HepG2 (cell line): Measurements from ENCODE around the gene CD177.

Experiments used
- CBX2 ChIP-seq, 2 experiments: fragments of 200-600 bp in 1 of 2; sonication (generic); formaldehyde crosslinking in 1 of 2; IDR thresholded peaks; 2 replicates each; pipeline versions ENCODE4 v1.7.0 to v1.8.1; 2018 to 2022; ENCODE audit warnings: low read depth in 2 of 2, low read length in 1 of 2, mild to moderate bottlenecking in 1 of 2, missing genetic modification reagents in 1 of 2
- CTCF ChIP-seq: sonication (generic); formaldehyde crosslinking; IDR thresholded peaks from 2 replicates; pipeline ENCODE4 v1.5.0; 2020; ENCODE audit warnings: mild to moderate bottlenecking, missing genetic modification reagents, moderate library complexity
- DZIP1 ChIP-seq: sonication (generic); formaldehyde crosslinking; IDR thresholded peaks from 2 replicates; pipeline ENCODE4 v1.5.0; 2020; ENCODE audit warnings: mild to moderate bottlenecking, missing genetic modification reagents
- NPAS2 ChIP-seq: sonication (generic); formaldehyde crosslinking; IDR thresholded peaks from 2 replicates; pipeline ENCODE4 v1.8.0; 2022; ENCODE audit warnings: mild to moderate bottlenecking, missing genetic modification reagents, borderline replicate concordance
- YY1 ChIP-seq: IDR thresholded peaks from 2 replicates; pipeline ENCODE4 v1.6.1; 2011; ENCODE audit warnings: low read length, low read depth, moderate library complexity, mild to moderate bottlenecking; ENCODE audit not compliant: insufficient read depth, insufficient replicate concordance
- ZBTB21 ChIP-seq: sonication (generic); formaldehyde crosslinking; IDR thresholded peaks from 2 replicates; pipeline ENCODE4 v1.4.0; 2020; ENCODE audit warnings: missing genetic modification reagents
- ZNF124 ChIP-seq: sonication (generic); formaldehyde crosslinking; IDR thresholded peaks from 2 replicates; pipeline ENCODE4 v1.4.0; 2020; ENCODE audit warnings: missing genetic modification reagents
- ZNF274 ChIP-seq: sonication (generic); formaldehyde crosslinking; IDR thresholded peaks from 2 replicates; pipeline ENCODE4 v1.5.1; 2020; ENCODE audit warnings: mild to moderate bottlenecking, missing genetic modification reagents
- ZNF549 ChIP-seq: sonication (generic); formaldehyde crosslinking; IDR thresholded peaks from 2 replicates; pipeline ENCODE4 v1.5.0; 2020; ENCODE audit warnings: missing genetic modification reagents
- ZNF572 ChIP-seq: sonication (generic); formaldehyde crosslinking; IDR thresholded peaks from 2 replicates; pipeline ENCODE4 v1.5.1; 2020; ENCODE audit warnings: mild to moderate bottlenecking, missing genetic modification reagents
- TF ChIP-seq, protein P1 (sequence below): sonication (generic); formaldehyde crosslinking; IDR thresholded peaks from 2 replicates; pipeline ENCODE4 v1.4.0; 2020; ENCODE audit warnings: missing genetic modification reagents

DNA sequence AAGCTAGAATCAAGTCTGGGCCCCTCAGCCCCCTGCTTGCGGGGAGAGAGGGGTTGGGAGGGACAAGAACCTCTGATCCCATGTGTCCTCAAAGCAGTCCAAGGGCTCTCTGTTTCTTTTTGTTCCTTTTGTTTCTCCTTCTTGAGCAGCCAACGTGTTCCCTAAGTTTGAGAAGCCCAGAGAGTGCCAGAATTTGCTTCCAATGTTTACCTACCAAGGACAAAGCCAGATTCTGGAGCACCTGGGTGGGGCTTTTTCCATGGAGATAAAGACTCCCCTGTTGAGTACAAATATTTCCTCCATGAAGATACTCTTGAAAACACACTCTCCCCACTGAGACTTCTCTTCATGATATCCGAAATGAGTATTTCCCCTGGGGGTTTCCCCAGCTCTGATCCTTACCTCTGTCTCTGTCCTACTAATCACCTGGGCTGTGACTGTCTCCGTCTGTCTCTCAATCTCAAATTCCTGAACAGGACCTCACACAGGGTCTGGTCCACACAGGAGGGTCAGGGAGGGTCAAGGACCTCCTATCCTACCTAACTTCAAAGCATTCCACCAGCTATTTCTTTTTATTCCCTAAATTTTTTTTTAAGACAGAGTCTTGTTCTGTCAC is 27.4 kb downstream of the CD177 start:
- TF ChIP-seq NPAS2, result no peak
- TF ChIP-seq CTCF (CRISPR knock-in tag), result no peak
- TF ChIP-seq ZNF572, result no peak
- no peak for TF ChIP-seq CBX2 (IDR thresholded peaks at IDR 0.05; ENCODE audit: low read depth, low read length)
- TF ChIP-seq CBX2 (CRISPR knock-in tag; IDR thresholded peaks at IDR 0.05; ENCODE audit: low read depth), result no peak
- TF ChIP-seq DZIP1 (CRISPR knock-in tag), result no peak
- no peak for TF ChIP-seq ZBTB21 (CRISPR knock-in tag)
- TF ChIP-seq ZNF549, result no peak
- no peak for TF ChIP-seq ZNF274 (CRISPR knock-in tag)
- no peak for TF ChIP-seq ZNF124
- no peak for TF ChIP-seq YY1
- TF ChIP-seq, protein P1, sequence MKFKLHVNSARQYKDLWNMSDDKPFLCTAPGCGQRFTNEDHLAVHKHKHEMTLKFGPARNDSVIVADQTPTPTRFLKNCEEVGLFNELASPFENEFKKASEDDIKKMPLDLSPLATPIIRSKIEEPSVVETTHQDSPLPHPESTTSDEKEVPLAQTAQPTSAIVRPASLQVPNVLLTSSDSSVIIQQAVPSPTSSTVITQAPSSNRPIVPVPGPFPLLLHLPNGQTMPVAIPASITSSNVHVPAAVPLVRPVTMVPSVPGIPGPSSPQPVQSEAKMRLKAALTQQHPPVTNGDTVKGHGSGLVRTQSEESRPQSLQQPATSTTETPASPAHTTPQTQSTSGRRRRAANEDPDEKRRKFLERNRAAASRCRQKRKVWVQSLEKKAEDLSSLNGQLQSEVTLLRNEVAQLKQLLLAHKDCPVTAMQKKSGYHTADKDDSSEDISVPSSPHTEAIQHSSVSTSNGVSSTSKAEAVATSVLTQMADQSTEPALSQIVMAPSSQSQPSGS (CRISPR knock-in tag), result no peak
